Limb (tissue), 2 donors: ENCODE measurements around the gene RAPGEF3.

Experiments
- DNase-seq, 2 donors: peaks; one replicate each; pipeline ENCODE4 v3.0.0-alpha.2; 2016; ENCODE audit errors: extremely low spot score in 2 of 2

RAPGEF3 gene

DNA sequence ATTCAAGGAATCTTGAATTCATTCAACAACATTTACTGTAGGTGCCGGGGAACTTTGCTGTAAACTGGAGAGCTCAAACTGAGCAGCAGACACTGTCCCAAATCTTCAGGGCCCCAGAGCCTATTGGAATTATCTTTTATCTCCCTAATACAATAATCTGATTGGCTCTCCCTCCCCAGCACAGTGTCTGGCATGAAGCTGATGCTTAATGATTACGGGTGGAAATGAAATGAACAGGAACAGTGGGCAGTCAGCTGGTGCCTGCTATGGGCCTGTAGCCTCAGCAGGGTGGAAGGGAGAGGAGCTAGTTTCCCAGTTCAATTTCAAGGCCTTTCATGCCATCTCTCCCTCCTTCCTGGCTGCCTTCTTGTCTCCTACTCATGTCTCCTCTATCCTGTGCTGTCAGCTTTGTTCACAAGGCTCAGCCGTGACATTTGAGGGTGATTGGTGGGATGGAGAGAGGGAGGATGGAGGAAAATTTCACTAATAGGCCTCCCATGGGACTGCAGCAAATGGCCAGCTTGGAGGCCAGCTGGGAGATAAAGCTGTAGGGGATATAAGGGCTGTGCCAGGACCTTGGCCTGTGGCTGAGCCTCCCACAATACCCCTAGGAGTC is 4.3 kb upstream of the RAPGEF3 start:
- DNase-seq, result no peak

DNA sequence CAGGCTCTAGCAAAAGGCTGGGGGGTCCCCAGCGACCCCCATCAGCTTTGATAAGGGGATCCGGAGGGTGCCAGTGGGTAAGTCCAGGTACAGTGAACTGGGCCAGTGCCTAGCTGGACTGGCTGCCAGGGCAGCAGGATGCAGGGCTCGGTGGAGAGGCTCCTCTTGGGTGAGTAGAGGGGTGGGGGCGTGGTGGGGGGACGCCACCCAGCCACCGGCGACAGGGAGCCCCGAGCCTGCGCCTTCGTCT is 171 bp downstream of the RAPGEF3 start:
- DNase-seq, result no peak

DNA sequence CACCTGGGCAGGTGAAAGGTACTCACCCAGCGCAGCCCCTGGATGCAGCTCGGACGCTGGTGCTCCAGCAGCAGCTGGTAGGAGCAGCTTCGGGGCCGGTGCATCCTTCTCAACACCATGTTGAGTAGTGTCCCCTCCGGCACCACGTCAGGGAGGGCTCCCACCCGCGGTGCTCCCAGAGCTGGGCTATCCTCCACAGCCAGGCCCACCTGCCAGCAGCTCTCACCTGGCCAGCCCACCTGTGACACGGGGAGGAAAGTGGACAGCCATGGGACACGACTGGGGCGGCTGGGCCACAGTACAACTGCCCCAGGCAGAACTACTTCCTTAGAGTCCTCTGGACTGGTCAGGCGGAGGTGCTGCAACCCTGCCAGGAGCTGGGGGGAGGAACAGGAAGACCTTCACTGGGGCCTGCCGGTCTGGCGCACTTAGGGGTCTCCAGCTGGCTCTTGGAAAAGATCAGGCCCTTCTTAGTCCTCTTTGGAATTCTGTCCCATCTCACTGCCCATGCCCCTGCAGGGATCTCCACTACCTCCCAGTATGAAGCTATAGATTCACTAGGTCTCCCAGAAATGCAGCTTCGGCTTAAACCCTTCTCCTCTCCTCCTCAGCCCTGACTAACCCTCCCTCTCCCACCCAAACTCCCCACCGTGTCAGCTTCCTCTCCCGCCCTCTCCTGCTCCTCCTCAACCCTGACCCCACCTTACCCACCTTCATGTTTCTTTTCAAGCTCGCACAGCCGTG is 668 bp downstream of the RAPGEF3 start:
- no peak for DNase-seq

- no peak for DNase-seq
Measured at GRCh38 chr12:47757364-47757839, 1.3 kb downstream of the RAPGEF3 start.

DNA sequence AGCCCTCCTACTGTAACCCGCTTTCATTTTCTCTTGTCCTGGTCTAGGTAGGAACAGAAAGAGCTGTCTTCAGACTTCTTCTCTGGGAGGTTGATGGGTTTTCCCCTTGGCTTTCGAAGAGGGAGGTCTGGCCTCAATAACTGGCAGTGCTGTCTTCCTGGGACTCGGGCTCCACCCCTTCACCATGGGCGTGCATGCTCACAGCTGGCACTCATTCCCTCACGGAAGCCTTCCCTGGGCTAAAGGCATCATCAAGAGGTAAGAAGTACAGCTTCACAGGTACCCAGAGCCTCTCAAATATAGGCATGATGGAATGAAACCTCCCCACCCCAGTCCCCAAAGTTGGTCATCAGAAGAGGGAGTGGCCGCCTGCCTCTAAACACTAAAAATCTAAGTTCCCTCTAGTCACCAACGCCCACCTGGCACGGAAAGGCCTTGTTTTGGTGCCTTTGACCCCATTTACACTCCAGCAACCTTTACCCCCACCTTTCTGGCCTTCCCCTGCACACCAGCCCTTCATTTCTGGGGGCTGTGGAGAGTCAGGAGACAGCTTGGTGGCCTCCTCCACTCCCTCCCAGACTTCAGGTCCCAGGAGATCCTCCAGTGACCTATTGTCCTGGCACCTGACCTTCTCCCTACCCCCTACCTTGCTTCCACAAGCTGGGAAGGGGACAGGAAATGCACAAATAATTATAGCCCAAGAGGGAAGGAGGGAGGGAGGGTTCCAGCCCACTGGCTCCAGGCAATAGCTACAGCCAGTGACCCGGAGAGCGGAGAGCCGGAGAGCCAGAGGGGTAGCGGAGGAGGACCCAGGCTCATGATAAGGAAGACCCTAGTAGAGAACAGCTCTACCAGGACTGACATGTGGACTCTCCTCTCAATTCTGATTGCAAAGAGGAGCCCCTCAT is 2.8 kb downstream of the RAPGEF3 start:
- DNase-seq, result no peak

DNA sequence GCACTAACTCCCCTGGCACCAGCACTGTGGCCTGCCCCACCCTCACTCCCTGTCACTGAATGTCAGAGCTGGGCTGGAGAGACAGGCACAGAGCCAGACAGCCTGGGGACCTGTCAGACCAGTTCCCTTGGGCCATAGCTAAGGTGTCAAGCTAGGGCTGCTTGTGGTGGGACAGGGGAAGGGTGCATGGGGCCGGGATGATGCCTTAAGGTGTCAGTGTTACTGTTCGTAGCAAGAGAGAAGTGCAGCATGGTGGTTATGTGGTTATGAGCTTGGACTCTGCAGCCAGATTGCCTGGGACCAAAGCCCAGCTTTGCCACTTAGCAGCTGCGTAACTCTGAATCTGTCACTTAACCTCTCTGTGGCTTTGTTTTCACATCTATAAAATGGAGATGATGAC is 3.8 kb downstream of the RAPGEF3 start:
- DNase-seq, result no peak

DNA sequence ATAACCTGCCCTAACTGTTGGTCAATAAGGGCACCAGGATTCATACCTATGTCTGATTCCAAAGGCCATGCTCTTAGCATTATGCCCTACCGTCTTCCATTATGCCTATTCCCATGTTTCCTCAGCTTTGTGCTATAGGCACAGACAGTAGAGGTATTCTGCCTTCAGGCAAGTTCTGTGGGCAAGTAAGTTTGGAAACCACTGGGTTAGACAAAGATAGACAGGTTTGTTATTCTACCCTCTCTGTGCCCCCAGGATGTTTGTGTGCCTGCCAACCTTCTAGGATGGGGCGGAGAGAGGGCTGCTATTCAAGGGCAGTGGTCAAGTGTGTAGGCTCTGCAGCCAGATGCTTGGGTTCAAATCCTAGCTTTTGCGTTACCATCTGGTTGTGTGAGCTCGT is 4.6 kb downstream of the RAPGEF3 start:
- no peak for DNase-seq

- DNase-seq, result no peak
Measured at GRCh38 chr12:47753021-47754001, 5.4 kb downstream of the RAPGEF3 start.

DNA sequence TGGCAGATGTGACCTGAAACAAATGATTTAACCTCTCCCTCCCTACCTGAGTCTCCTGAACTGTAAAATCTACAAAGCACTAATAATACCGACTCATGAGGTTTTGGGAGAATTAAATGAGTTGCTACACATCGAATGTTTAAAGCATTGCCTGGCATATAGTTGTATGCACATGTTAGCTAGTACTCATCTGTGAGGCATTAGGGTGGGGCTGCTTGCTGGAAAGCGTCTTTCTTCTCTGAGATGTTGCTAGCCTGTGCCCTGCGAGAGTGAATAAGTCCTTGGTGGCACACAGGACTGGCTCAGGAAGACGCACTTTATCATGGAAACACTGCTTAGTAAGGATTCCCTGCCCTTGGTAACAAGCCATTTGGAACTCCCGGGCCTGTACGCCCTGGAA is 6.1 kb downstream of the RAPGEF3 start:
- no peak for DNase-seq

DNA sequence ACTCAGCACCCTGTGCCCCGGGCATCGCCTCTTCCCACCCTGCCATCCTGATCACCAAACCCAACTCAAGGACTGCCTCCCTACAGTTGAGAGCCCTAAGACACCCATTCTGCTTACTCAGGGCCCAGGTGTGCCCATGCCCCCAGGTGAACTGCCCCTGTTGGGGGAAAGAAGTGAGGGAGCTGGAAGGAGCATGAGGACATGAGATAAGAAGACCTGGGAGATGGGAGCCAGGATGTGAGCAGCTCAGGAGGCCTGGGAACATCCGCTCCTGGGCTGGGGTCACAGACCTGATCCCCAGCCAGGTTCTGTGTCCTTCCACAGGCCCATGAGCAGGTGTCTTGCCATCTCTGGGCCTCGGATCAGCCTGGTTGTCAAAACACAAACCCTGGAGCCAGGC is 6.6 kb downstream of the RAPGEF3 start:
- no peak for DNase-seq

GRCh38 chr12:47751561-47751960 is 7.1 kb downstream of the RAPGEF3 start:
- DNase-seq, result no peak

GRCh38 chr12:47750916-47751470 is 7.7 kb downstream of the RAPGEF3 start:
- no peak for DNase-seq

- no peak for DNase-seq
Measured at GRCh38 chr12:47750229-47750798, 8.4 kb downstream of the RAPGEF3 start.

DNA sequence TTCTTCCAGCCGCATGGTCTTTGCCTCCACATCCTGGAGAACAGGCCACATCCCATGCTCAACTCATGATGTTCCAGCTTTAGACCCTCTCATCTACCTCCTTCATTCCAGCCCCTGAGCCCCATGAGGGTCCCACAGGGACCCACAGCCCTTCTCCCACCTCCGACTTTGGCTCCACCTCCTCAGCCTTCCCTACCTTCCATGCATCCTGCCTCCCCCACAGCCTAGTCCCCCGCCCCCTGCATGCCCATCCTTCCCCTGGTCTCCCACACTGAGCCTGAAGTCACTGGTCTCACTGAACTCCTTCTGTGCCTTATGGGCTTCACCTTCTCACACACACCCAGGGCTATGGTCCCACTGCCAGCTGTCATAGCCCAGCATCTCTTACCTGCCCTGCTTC is 9.8 kb downstream of the RAPGEF3 start:
- no peak for DNase-seq

GRCh38 chr12:47748507-47748828 is 10.2 kb downstream of the RAPGEF3 start:
- no peak for DNase-seq

DNA sequence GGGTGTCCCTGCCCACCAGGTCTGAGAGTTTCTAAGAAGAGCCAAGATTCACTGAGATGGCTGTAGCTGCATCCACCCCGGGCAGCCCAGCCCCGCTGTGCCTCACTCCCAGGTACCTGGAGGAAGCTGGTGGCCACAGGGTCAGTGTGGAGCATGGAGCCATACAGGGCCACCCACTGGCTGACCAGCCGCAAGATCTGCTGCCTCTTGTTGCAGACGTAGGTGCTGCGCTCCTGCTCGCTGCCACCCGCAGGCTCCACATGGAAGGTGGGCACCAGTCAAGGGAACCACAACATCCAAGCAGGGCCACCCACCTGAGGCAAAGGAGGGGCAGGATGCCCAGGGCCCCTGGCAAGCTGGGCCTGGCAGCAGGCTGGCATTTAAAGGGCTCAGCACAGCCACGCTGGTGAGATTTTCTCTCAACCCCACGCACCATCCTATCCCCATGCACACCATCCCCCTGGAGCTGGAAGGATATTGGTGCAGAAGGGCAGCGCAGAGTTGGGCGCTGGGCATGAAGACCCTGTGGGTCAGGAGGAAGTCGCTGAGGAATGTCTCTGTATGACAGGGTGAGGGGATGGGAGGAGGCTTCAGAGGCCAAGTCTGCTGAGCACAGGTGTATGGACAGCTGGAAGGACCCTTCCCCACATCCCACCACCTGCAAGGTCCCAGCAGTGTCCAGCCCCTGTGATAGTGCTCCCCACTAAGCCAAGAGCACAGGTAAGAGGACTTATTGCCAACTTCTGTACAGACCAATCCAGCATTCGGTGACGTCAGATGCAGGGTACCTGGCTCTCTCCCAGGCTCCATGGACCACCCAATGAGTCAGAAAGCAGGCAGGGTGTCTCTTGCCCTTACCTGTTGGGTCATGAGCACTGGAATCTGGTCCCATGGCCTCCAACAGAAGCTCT is 10.8 kb downstream of the RAPGEF3 start:
- no peak for DNase-seq

- no peak for DNase-seq
Measured at GRCh38 chr12:47747126-47747525, 11.6 kb downstream of the RAPGEF3 start.

- no peak for DNase-seq
Measured at GRCh38 chr12:47746523-47746922, 12.2 kb downstream of the RAPGEF3 start.

GRCh38 chr12:47746073-47746472 is 12.6 kb downstream of the RAPGEF3 start:
- no peak for DNase-seq
